Kidney (tissue), 14 donors: ENCODE measurements around the gene C1QTNF9B. TPM values are rescaled to one million over a fixed set of nuclear protein-coding genes. Genes with fewer than 3 reads are reported as not detected.

Source experiments
- DNase-seq, 5 donors: peaks; one replicate each; pipeline ENCODE4 v3.0.0-alpha.2; 2013 to 2020
- FAIRE-seq: peaks from 2 replicates; lab custom pipeline; 2012; peaks lifted over from hg19 to GRCh38; lab: Jason Lieb, UNC
- H3K27ac ChIP-seq, 2 donors: one replicate each; pipeline ENCODE4 v1.7.0; 2013; ENCODE audit warnings: low read depth in 2 of 2, low read length in 2 of 2, inconsistent platforms in 1 of 2
- H3K27me3 ChIP-seq: one replicate; pipeline ENCODE4 v1.7.1; 2013; ENCODE audit warnings: low read length, inconsistent platforms; ENCODE audit not compliant: control insufficient read depth, insufficient read depth
- H3K36me3 ChIP-seq, 3 donors: one replicate each; pipeline versions ENCODE4 v1.7.0 to v1.7.1; 2013; ENCODE audit warnings: low read length in 3 of 3, control low read depth in 1 of 3, inconsistent platforms in 1 of 3; ENCODE audit not compliant: insufficient read depth in 3 of 3, control insufficient read depth in 2 of 3
- H3K4me1 ChIP-seq, 3 donors: one replicate each; pipeline versions ENCODE4 v1.7.0 to v1.7.1; 2013; ENCODE audit warnings: low read length in 3 of 3, inconsistent platforms in 1 of 3, low read depth in 1 of 3; ENCODE audit not compliant: control insufficient read depth in 2 of 3, insufficient read depth in 2 of 3
- H3K4me3 ChIP-seq, 3 donors: one replicate each; pipeline versions ENCODE4 v1.7.0 to v1.8.1; 2013; ENCODE audit warnings: low read length in 3 of 3, control low read depth in 1 of 3, inconsistent platforms in 1 of 3
- H3K9ac ChIP-seq, 3 donors: one replicate each; pipeline versions ENCODE4 v1.7.0 to v1.7.1; 2013; ENCODE audit warnings: low read length in 3 of 3, control low read depth in 1 of 3, inconsistent platforms in 1 of 3
- H3K9me3 ChIP-seq, 3 donors: one replicate each; pipeline versions ENCODE4 v1.7.0 to v1.7.1; 2013; ENCODE audit warnings: low read length in 3 of 3, control low read depth in 1 of 3, inconsistent platforms in 1 of 3; ENCODE audit not compliant: control insufficient read depth in 2 of 3, insufficient read depth in 1 of 3
- CTCF ChIP-seq: IDR thresholded peaks from 3 replicates; pipeline ENCODE4 v1.5.1; 2012; ENCODE audit warnings: mild to moderate bottlenecking, moderate library complexity, borderline replicate concordance; ENCODE audit not compliant: insufficient read depth; ENCODE audit errors: extremely low read depth
- intact Hi-C: fragments of 100-400 bp; cut with DNase I; formaldehyde crosslinking; loops from one replicate; pipeline ENCODE4 v1.11.1; 2022
- polyA plus RNA-seq: library from polyadenylated mRNA; stranded (reverse); fragments of 350-450 nt; fragmentation: Illumina TruSeq; extraction: RNeasy Lipid Tissue Mini Kit (QIAGEN cat#74804); gene quantifications from one replicate; pipeline ENCODE4 v1.2.3, GENCODE V29; 2014; ENCODE audit warnings: low read depth, low replicate concordance; ENCODE audit not compliant: insufficient read depth
- total RNA-seq: library from RNA; stranded (reverse); fragmentation: NEBNext Ultra II Directional; extraction: Animal tissue kit (Norgen Biotek cat#: 25700); gene quantifications from one replicate; pipeline ENCODE4 v1.2.1, GENCODE V29; 2021
- donor health status: control.
- donor health status: control.
- donor health status: control.
- donor health status: control.
- donor health status: control.
- donor health status: DM: yes; HTN: yes; CAD: no.
- donor health status: Normal renal cell carcinoma (clear cell type).

C1QTNF9B gene
- total and polyA plus RNA-seq, 2 donors from 2014 or later, result not detected

GRCh38 chr13:23848019-23848418 lies 49.3 kb downstream of the C1QTNF9B start:
- intact Hi-C loops, result no loop called here

GRCh38 chr13:23847497-23847896 lies 49.8 kb downstream of the C1QTNF9B start:
- Histone ChIP-seq H3K27me3 (no peaks in the 10 kb centered on the region), H3K27ac (no peak overlapping the region), H3K9me3 (no peaks in the 10 kb centered on the region), H3K4me1 (no peaks in the 10 kb centered on the region), H3K36me3 (peaks cover 0 to 3% (median 2%) of the 10 kb centered on the region in 3 donors), H3K4me3 (no peak overlapping the region), H3K9ac (no peak overlapping the region)
- no peak for TF ChIP-seq CTCF
- FAIRE-seq (no peak), DNase-seq (no peak)
- intact Hi-C loops, result no loop called here

More at GRCh38 chr13:23848019-23848418, 49.3 kb downstream of the C1QTNF9B start:
- TF ChIP-seq CTCF, result no peak
- H3K4me1 ChIP-seq, result no peaks in the 10 kb centered on the region
- FAIRE-seq (no peak), DNase-seq (no peak)
- no peak overlapping the region for H3K4me3 ChIP-seq
- no peaks in the 10 kb centered on the region for H3K9me3 ChIP-seq
- no peak overlapping the region for H3K9ac ChIP-seq
- H3K27me3 ChIP-seq, result no peaks in the 10 kb centered on the region
- no peak overlapping the region for H3K27ac ChIP-seq
- H3K36me3 ChIP-seq, result peaks cover 0 to 3% (median 3%) of the 10 kb centered on the region in 3 donors

- H3K27me3 ChIP-seq, result no peaks in the 10 kb centered on the region
- no peak for TF ChIP-seq CTCF
- intact Hi-C loops, result no loop called here
- H3K9me3 ChIP-seq, result no peaks in the 10 kb centered on the region
- no peaks in the 10 kb centered on the region for H3K4me1 ChIP-seq
- DNase-seq (no peak), FAIRE-seq (no peak)
- no peak overlapping the region for H3K27ac ChIP-seq
- peaks cover 0 to 3% (median 0%) of the 10 kb centered on the region in 3 donors for H3K36me3 ChIP-seq
- no peak overlapping the region for H3K4me3 ChIP-seq
- no peak overlapping the region for H3K9ac ChIP-seq
These were observed 52.1 kb downstream of the C1QTNF9B start for GRCh38 chr13:23845105-23845725.
